Measurements from ENCODE around the gene CKLF.

CKLF gene

GRCh38 chr16:66524601-66525164 lies 27.7 kb upstream of the CKLF start:
- TF ChIP-seq TAF1 (IDR thresholded peaks at IDR 0.05; ENCODE audit: borderline replicate concordance, insufficient read depth, low read length) = no peak
- no peak for TF ChIP-seq FOXP2 (optimal IDR thresholded peaks at IDR 0.05; ENCODE audit: borderline replicate concordance, extremely low read depth, extremely low read length, insufficient read depth)
- TF ChIP-seq POLR2AphosphoS5 (IDR thresholded peaks at IDR 0.05; ENCODE audit: low read depth, low read length) = no peak
- no peak for TF ChIP-seq SIN3A (IDR thresholded peaks at IDR 0.05; ENCODE audit: borderline replicate concordance, insufficient read depth, low read length)
- TF ChIP-seq REST (IDR thresholded peaks at IDR 0.05; ENCODE audit: insufficient read depth in 1 of 2, low read depth in 2 of 2, low read length in 2 of 2) = no peak

DNA sequence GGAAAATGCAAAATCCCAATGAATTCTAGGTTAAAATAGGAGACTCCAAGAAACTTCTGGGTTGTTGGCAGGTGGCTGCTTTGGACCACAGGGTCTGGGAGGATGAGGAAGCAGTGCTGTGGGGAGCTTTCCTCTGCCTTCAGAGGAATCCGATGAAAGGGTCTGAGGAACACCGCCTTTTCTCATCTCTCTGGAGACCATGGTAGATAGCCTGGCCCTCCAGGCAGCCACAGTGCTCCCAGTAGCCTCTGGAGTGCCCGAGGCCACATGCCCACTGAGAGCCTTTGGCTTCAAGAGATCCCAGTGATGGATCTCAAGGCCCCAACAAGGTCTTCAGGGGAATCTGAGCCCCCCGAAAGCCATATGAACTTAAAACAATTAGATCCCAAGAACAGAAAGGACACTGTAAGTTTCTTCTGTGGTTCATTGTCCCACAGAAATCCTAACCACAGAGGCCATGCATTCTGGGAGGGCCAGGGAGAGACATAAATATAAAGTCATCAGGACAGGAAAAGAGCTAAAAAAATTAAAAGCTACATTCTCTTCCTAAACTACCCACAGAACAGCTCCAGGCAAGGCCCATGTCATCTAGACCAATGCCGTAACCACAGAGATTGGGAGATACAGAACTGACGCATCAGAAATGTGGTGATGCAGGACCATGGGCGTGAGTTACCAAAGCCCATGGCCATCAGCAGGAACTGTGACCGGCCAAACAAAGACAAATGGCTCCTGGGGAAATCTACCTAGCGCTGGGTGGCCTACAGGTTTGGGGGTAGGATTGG lies 26.8 kb upstream of the CKLF start:
- TF ChIP-seq TAF1 (IDR thresholded peaks at IDR 0.05; ENCODE audit: borderline replicate concordance, insufficient read depth, low read length) = no peak

- TF ChIP-seq FOXP2 (optimal IDR thresholded peaks at IDR 0.05; ENCODE audit: borderline replicate concordance, extremely low read depth, extremely low read length, insufficient read depth) = no peak
- TF ChIP-seq SIN3A (IDR thresholded peaks at IDR 0.05; ENCODE audit: borderline replicate concordance, insufficient read depth, low read length) = no peak
- TF ChIP-seq REST (IDR thresholded peaks at IDR 0.05; ENCODE audit: insufficient read depth in 1 of 2, low read depth in 2 of 2, low read length in 2 of 2) = no peak
- no peak for TF ChIP-seq TAF1 (IDR thresholded peaks at IDR 0.05; ENCODE audit: borderline replicate concordance, insufficient read depth, low read length)
- no peak for TF ChIP-seq POLR2AphosphoS5 (IDR thresholded peaks at IDR 0.05; ENCODE audit: low read depth, low read length)
Measured at GRCh38 chr16:66528294-66528693, 24.1 kb upstream of the CKLF start.

DNA sequence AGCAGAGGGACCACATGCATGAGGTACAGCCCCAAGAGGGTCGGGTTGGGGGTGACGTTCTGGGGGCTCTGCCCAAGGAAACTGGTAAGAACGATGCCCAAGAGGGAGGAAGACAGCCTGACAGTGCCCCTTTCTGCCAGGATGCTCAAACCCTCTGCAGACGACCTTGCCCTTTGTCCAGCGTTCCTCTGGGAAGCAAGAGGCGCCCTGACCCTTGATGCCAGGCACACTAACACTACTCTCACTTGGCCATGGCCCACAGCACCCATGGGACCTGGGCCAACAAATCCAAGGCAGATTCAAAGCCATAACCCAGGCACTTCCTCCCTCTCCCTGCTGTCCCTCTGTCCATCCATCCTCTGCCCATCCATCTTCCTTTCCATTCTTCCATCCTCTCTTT lies 22.9 kb upstream of the CKLF start:
- TF ChIP-seq FOXP2 (optimal IDR thresholded peaks at IDR 0.05; ENCODE audit: borderline replicate concordance, extremely low read depth, extremely low read length, insufficient read depth) (no peak), POLR2AphosphoS5 (IDR thresholded peaks at IDR 0.05; ENCODE audit: low read depth, low read length) (no peak), REST (IDR thresholded peaks at IDR 0.05; ENCODE audit: insufficient read depth in 1 of 2, low read depth in 2 of 2, low read length in 2 of 2) (no peak), SIN3A (IDR thresholded peaks at IDR 0.05; ENCODE audit: borderline replicate concordance, insufficient read depth, low read length) (no peak), TAF1 (IDR thresholded peaks at IDR 0.05; ENCODE audit: borderline replicate concordance, insufficient read depth, low read length) (no peak)

GRCh38 chr16:66534376-66534799 lies 18.0 kb upstream of the CKLF start:
- no peak for TF ChIP-seq FOXP2 (optimal IDR thresholded peaks at IDR 0.05; ENCODE audit: borderline replicate concordance, extremely low read depth, extremely low read length, insufficient read depth)
- no peak for TF ChIP-seq TAF1 (IDR thresholded peaks at IDR 0.05; ENCODE audit: borderline replicate concordance, insufficient read depth, low read length)
- no peak for TF ChIP-seq REST (IDR thresholded peaks at IDR 0.05; ENCODE audit: insufficient read depth in 1 of 2, low read depth in 2 of 2, low read length in 2 of 2)
- TF ChIP-seq SIN3A (IDR thresholded peaks at IDR 0.05; ENCODE audit: borderline replicate concordance, insufficient read depth, low read length) = no peak
- no peak for TF ChIP-seq POLR2AphosphoS5 (IDR thresholded peaks at IDR 0.05; ENCODE audit: low read depth, low read length)
